ENCODE measurements around the gene RANBP2.

Gene RANBP2

DNA sequence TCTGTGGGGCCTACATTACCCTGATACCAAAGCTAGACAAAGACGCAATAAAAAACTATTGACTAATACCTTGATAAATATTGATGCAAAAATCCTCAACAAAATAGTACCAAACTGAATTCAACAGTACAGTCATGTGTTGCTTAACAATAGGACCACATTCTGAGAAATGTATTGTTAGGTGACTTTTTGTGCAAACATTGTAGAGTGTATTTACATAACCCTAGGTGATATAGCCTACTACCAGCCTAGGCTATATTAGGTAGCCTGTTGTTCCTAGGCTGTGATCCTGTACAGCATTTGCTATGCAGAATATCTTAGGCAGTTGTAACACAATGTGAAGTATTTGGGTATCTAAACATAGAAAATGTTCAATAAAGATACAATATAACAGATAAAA lies 104.0 kb downstream of the RANBP2 start:
- no peak for DNase-seq (ENCODE audit: low read depth)
- TF ChIP-seq CTCF (IDR thresholded peaks at IDR 0.05; ENCODE audit: insufficient read depth, low read depth, low read length, missing control alignments), result no peak

GRCh38 chr2:108824316-108825070 lies 105.2 kb downstream of the RANBP2 start:
- no peak for DNase-seq (ENCODE audit: low read depth)
- no peak for TF ChIP-seq CTCF (IDR thresholded peaks at IDR 0.05; ENCODE audit: insufficient read depth, low read depth, low read length, missing control alignments)
- H3K4me3 ChIP-seq (ENCODE audit: low read depth, low read length), result no peak overlapping the region

More for the DNA sequence above, 104.0 kb downstream of the RANBP2 start:
- no peak overlapping the region for H3K4me3 ChIP-seq (ENCODE audit: low read depth, low read length)

DNA sequence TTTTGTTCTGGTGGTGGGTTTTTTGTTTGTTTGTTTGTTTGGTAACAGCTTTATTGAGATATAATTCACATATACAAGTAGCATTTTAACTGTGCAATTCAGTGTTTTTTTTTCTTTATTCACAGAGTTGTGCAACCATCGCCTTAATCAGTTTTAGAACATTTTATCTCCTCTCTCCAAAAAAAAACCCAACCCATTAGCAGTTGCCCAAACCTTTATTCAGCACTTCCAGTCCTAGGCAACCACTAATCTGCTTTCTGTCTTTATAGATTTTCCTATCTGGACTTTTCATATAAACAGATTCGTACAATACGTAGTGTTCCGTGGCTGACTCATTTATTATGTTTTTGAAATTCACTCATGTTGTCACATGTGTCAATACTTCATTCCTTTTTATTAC lies 106.0 kb downstream of the RANBP2 start:
- DNase-seq (ENCODE audit: low read depth), result no peak
- no peak for TF ChIP-seq CTCF (IDR thresholded peaks at IDR 0.05; ENCODE audit: insufficient read depth, low read depth, low read length, missing control alignments)
- H3K4me3 ChIP-seq (ENCODE audit: low read depth, low read length), result no peak overlapping the region

GRCh38 chr2:108825736-108826135 lies 106.5 kb downstream of the RANBP2 start:
- no peak overlapping the region for H3K4me3 ChIP-seq (ENCODE audit: low read depth, low read length)
- DNase-seq (ENCODE audit: low read depth), result no peak
- TF ChIP-seq CTCF (IDR thresholded peaks at IDR 0.05; ENCODE audit: insufficient read depth, low read depth, low read length, missing control alignments), result no peak

DNA sequence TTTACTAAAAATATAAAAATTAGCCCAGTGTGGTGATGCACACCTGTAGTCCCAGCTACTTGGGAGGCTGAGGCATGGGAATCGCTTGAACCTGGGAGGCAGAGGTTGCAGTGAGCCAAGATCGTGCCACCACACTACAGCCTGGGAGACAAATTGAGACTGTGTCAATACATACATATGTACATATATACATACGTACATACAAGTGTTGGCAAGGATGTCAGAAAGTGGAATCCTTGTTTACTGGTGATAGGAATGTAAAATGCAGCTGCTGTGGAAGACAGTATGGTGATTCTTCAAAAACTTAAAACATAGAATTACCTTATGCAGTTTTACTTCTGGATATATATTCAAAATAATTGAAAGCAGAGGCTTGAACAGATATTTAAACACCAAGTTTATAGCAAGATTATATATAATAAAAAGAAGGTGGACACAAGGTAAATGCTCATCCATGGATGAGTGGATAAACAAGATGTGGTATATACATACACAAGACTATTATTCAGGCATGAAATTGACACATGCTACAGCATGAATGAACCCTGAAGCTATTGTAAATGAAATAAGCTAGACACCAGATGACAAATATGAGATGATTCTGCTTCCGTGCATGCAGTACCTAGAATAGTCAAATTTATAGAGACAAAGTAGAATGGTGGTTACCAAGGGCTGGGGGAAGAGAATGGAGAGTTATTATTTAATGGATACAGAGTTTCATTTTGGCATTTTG lies 110.5 kb downstream of the RANBP2 start:
- DNase-seq (ENCODE audit: low read depth), result no peak
- no peak overlapping the region for H3K4me3 ChIP-seq (ENCODE audit: low read depth, low read length)
- TF ChIP-seq CTCF (IDR thresholded peaks at IDR 0.05; ENCODE audit: insufficient read depth, low read depth, low read length, missing control alignments), result no peak

- no peak for TF ChIP-seq CTCF (IDR thresholded peaks at IDR 0.05; ENCODE audit: insufficient read depth, low read depth, low read length, missing control alignments)
- DNase-seq (ENCODE audit: low read depth), result peak; percentile 14
- H3K4me3 ChIP-seq (ENCODE audit: low read depth, low read length), result no peak overlapping the region
Measured at GRCh38 chr2:108833219-108833618, 113.9 kb downstream of the RANBP2 start.

All from GM12865 (cell line).